Neural cell (in vitro differentiated cells): ENCODE data around the gene CLIC3.

ENCODE experiments used
- EZH2 ChIP-seq: fragments of 200-600, 300-800 bp; shearing (Covaris generic), sonication (generic); IDR thresholded peaks from 2 replicates; pipeline ENCODE4 v1.6.1; 2014; ENCODE audit warnings: antibody characterized with exemption, low read length, borderline replicate concordance, mild to moderate bottlenecking; ENCODE audit not compliant: insufficient read depth, poor library complexity, severe bottlenecking
- SMC3 ChIP-seq: fragments of 450-650 bp; conservative IDR thresholded peaks from 2 replicates; pipeline ENCODE4 v1.6.1; 2014; ENCODE audit warnings: antibody characterized with exemption, mild to moderate bottlenecking, moderate library complexity; ENCODE audit not compliant: poor library complexity
- TAF1 ChIP-seq: IDR thresholded peaks from 2 replicates; pipeline ENCODE4 v1.6.1; 2012; ENCODE audit warnings: low read depth
- TF ChIP-seq, protein P1 (sequence below): fragments of 450-650 bp; IDR thresholded peaks from 2 replicates; pipeline ENCODE4 v1.5.1; 2014; ENCODE audit warnings: antibody characterized with exemption, mild to moderate bottlenecking, moderate library complexity; ENCODE audit not compliant: poor library complexity, severe bottlenecking

DNA sequence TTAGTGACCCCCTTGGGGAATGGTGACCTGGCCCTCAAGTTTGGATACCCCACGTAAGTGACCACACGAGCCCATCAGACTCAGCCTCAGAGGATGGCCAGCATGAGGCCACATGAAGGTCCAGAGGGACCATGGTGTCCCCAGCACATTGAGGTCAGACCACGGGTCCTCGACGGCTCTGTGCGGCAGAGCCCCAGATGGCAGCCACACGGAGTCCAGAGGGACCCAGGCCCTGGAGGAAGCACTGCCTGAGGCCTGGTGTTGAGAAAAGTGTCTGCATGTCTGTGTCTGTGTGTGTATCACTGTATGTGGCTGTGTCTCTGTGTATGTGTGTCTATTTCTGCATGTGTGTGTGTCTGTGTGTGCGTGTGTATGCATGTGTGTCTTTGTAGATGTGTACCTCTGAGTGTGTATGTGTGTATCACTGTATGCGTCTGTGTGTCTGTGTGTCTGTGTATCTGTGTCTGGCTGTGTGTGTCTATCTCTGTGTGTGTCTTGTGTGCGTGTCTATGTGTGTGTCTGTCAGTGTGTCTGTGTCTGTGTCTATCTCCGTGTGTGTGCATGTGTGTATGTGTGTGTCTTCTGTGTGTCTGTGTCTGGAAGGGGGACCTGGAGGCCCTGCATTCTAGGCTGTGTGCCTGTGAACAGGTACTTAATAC, 12.6 kb downstream of the CLIC3 start:
- TF ChIP-seq SMC3 (no peak), TAF1 (no peak), EZH2 (no peak)
- TF ChIP-seq, protein P1, sequence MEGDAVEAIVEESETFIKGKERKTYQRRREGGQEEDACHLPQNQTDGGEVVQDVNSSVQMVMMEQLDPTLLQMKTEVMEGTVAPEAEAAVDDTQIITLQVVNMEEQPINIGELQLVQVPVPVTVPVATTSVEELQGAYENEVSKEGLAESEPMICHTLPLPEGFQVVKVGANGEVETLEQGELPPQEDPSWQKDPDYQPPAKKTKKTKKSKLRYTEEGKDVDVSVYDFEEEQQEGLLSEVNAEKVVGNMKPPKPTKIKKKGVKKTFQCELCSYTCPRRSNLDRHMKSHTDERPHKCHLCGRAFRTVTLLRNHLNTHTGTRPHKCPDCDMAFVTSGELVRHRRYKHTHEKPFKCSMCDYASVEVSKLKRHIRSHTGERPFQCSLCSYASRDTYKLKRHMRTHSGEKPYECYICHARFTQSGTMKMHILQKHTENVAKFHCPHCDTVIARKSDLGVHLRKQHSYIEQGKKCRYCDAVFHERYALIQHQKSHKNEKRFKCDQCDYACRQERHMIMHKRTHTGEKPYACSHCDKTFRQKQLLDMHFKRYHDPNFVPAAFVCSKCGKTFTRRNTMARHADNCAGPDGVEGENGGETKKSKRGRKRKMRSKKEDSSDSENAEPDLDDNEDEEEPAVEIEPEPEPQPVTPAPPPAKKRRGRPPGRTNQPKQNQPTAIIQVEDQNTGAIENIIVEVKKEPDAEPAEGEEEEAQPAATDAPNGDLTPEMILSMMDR: no peak
